Amniotic epithelial cell (primary cell): Measurements from ENCODE around the gene PAK1IP1.
A peak's percentile ranks its signal among the peaks of the same experiment; 100 is the strongest.
"Not testable (repeated sequence)": the region's sequence is repeated elsewhere in the genome, so short reads cannot be mapped to it uniquely, and the experiment has no call there.

Experiments
- DNase-seq: peaks from one replicate; pipeline ENCODE4 v3.0.0-alpha.2; 2010; ENCODE audit warnings: low read depth

Gene PAK1IP1

GRCh38 chr6:10692965-10693538, 1.7 kb upstream of the PAK1IP1 start:
- no peak for DNase-seq

GRCh38 chr6:10695086-10695657, 400 bp downstream of the PAK1IP1 start:
- no peak for DNase-seq

- DNase-seq = no peak
Measured at GRCh38 chr6:10696655-10697054, 1.9 kb downstream of the PAK1IP1 start.

- no peak for DNase-seq
Measured at GRCh38 chr6:10713962-10714361, 19.2 kb downstream of the PAK1IP1 start.

- no peak for DNase-seq
Measured at GRCh38 chr6:10719296-10719963, 24.7 kb downstream of the PAK1IP1 start.

GRCh38 chr6:10719964-10720264, 25.1 kb downstream of the PAK1IP1 start:
- DNase-seq = no peak

GRCh38 chr6:10720265-10720959, 25.6 kb downstream of the PAK1IP1 start:
- DNase-seq = peak; percentile 16

GRCh38 chr6:10720960-10721849, 26.4 kb downstream of the PAK1IP1 start:
- DNase-seq = not testable (repeated sequence)

- no peak for DNase-seq
Measured at GRCh38 chr6:10721850-10722569, 27.2 kb downstream of the PAK1IP1 start.

- no peak for DNase-seq
Measured at GRCh38 chr6:10722570-10722819, 27.7 kb downstream of the PAK1IP1 start.

GRCh38 chr6:10722820-10723566, 28.2 kb downstream of the PAK1IP1 start, which contains the start of gene TMEM14C:
Gene TMEM14C, plus strand, starts transcription at chr6:10723070. Its CDS starts 1,544 bp downstream, at chr6:10724614.
- DNase-seq = peak; percentile 99

- DNase-seq = no peak
Measured at GRCh38 chr6:10723567-10723881, 28.8 kb downstream of the PAK1IP1 start.

- no peak for DNase-seq
Measured at GRCh38 chr6:10725044-10725443, 30.3 kb downstream of the PAK1IP1 start.

GRCh38 chr6:10725716-10726115, 30.9 kb downstream of the PAK1IP1 start:
- DNase-seq = no peak

- no peak for DNase-seq
Measured at GRCh38 chr6:10730254-10730653, 35.5 kb downstream of the PAK1IP1 start.

- peak; percentile 85 for DNase-seq
Measured at GRCh38 chr6:10733151-10733715, 38.5 kb downstream of the PAK1IP1 start.

GRCh38 chr6:10733863-10734262, 39.1 kb downstream of the PAK1IP1 start:
- no peak for DNase-seq

GRCh38 chr6:10736731-10737130, 42.0 kb downstream of the PAK1IP1 start:
- DNase-seq = no peak

- no peak for DNase-seq
Measured at GRCh38 chr6:10740061-10740460, 45.3 kb downstream of the PAK1IP1 start.

- not testable (repeated sequence) for DNase-seq
Measured at GRCh38 chr6:10741643-10742042, 46.9 kb downstream of the PAK1IP1 start.

- DNase-seq = no peak
Measured at GRCh38 chr6:10742251-10742650, 47.5 kb downstream of the PAK1IP1 start.
